ENCODE results near the gene PPIG.
"Not testable (repeated sequence)": the region's sequence is repeated elsewhere in the genome, so short reads cannot be mapped to it uniquely, and the experiment has no call there.

The PPIG gene

DNA sequence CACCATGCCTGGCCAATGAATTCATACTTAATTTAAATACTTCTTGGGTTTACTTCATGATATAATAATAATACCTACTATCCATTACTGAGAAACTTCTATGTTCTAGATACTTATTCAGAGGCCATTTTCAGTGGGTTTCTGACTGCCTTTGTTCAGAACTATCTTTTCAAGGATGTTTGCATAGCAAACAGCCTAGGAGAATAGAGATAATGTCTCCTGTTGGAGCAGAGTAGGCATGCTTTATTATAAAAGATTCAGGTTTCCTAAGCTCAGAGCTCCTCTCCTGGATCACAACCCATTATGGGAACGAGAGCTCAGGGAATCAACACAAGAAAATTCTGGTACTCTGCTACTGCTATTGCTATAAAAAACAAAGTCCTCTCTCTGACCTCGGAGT is 21.6 kb upstream of the PPIG start:
- DNase-seq (ENCODE audit: low read depth, low spot score): no peak
- no peak overlapping the region for H3K4me3 ChIP-seq (ENCODE audit: low read depth, low read length)
- POLR2A ChIA-PET: interaction anchor here (0.7 kb wide), 1 partner anchor 22 kb away, joined by 3 read pairs; the partner anchor contains the start of gene PPIG
- TF ChIP-seq CTCF (IDR thresholded peaks at IDR 0.05; ENCODE audit: insufficient read depth, low read length, missing control alignments): no peak
- CTCF ChIA-PET: no interaction called here

DNA sequence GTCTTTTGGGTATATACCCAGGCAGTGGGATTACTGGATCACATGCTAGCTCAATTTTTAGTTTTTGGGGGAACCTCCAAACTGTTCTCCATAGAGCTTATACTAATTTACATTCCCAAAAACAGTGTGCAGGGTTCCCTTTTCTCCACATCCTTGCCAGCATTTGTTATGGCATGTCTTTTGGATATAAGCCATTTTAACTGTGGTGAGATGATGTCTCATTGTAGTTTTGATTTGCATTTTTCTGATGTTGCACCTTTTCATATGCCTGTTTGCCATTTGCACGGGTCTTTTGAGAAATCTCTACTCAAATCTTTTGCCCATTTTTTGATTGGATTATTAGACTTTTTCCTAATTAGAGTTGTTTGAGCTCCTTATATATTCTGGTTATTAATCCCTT is 18.5 kb upstream of the PPIG start:
- H3K4me3 ChIP-seq (ENCODE audit: low read depth, low read length): no peak overlapping the region
- ChIA-PET CTCF (no interaction called here), POLR2A (no interaction called here)
- no peak for DNase-seq (ENCODE audit: low read depth, low spot score)
- no peak for TF ChIP-seq CTCF (IDR thresholded peaks at IDR 0.05; ENCODE audit: insufficient read depth, low read length, missing control alignments)

- no peak overlapping the region for H3K4me3 ChIP-seq (ENCODE audit: low read depth, low read length)
- DNase-seq (ENCODE audit: low read depth, low spot score): no peak
- no peak for TF ChIP-seq CTCF (IDR thresholded peaks at IDR 0.05; ENCODE audit: insufficient read depth, low read length, missing control alignments)
- CTCF ChIA-PET: no interaction called here
- POLR2A ChIA-PET: no interaction called here
These were observed 14.2 kb upstream of the PPIG start for GRCh38 chr2:169569948-169570347.

DNA sequence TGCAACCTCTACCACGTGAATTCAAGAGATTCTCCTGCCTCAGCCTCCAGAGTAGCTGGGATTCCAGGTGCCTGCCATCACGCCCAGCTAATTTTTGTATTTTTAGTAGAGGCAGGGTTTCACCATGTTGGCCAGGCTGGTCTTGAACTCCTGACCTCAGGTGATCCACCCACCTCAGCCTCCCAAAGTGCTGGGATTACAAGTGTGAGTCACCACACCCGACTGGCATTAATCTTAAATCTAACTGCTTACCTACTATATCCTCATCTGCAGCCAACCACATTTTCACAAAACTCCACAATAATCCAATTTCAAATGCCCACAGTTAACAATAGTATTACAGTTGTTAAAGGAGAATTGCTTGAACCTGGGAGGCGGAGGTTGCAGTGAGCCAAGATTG is 13.4 kb upstream of the PPIG start:
- H3K4me3 ChIP-seq (ENCODE audit: low read depth, low read length); CTCF ChIA-PET; POLR2A ChIA-PET; DNase-seq (ENCODE audit: low read depth, low spot score): not testable (repeated sequence)

DNA sequence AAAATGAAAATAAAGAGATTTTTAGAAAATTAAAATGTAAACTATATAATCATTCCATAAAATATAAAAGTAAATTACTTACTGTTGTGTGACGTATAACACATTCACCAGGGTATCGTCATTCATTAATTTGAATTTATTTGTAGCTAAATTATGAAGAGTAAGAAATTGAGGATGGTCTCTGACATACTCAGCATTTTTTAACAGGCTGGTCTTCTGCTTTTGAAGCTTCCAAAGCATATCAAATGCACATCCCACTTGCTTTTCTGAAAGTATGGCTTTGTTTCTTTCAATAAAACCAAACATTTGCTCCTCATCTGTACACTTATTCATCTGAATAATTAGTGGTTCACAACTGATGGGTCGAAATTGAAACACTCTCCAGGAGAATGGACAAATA is 12.6 kb upstream of the PPIG start:
- no peak for TF ChIP-seq CTCF (IDR thresholded peaks at IDR 0.05; ENCODE audit: insufficient read depth, low read length, missing control alignments)
- ChIA-PET CTCF (interaction anchor here (0.9 to 1.1 kb wide), 2 partner anchors 26 to 44 kb away, joined by 3 read pairs; no protein-coding TSS in a partner anchor), POLR2A (no interaction called here)
- H3K4me3 ChIP-seq (ENCODE audit: low read depth, low read length): no peak overlapping the region
- DNase-seq (ENCODE audit: low read depth, low spot score): no peak

- TF ChIP-seq CTCF (IDR thresholded peaks at IDR 0.05; ENCODE audit: insufficient read depth, low read length, missing control alignments): no peak
- POLR2A ChIA-PET: no interaction called here
- H3K4me3 ChIP-seq (ENCODE audit: low read depth, low read length): no peak overlapping the region
- no peak for DNase-seq (ENCODE audit: low read depth, low spot score)
- CTCF ChIA-PET: interaction anchor here (0.7 to 1.1 kb wide), 3 partner anchors 18 to 45 kb away, joined by 3 read pairs; no protein-coding TSS in a partner anchor
These were observed 12.0 kb upstream of the PPIG start for GRCh38 chr2:169572189-169572588.

DNA sequence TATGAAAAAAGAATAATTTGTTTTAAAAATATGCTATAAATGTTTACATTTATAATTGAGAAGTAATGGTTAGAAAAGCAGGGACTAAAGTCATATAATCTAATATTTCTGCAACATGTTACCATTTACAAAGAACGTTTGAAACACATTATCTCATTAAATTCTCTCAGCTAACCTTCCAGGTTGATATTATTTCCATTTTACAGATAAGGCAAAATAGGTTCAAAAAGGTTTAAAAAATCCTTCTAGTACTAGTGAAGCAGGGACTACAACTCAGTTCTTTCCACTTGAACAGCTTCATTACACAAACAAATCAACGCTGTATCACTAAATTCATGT is 11.4 kb upstream of the PPIG start:
- DNase-seq (ENCODE audit: low read depth, low spot score): no peak
- TF ChIP-seq CTCF (IDR thresholded peaks at IDR 0.05; ENCODE audit: insufficient read depth, low read length, missing control alignments): no peak
- ChIA-PET POLR2A (interaction anchor here (1.9 kb wide), 1 partner anchor 12 kb away, joined by 10 read pairs; the partner anchor contains the start of gene PPIG), CTCF (interaction anchor here (0.7 to 1.1 kb wide), 3 partner anchors 18 to 120 kb away, joined by 3 to 6 read pairs (median 4); no protein-coding TSS in a partner anchor)
- H3K4me3 ChIP-seq (ENCODE audit: low read depth, low read length): peak overlapping the region; percentile 82
